Measurements from ENCODE around the gene OMA1. TPM values are rescaled to one million over a fixed set of nuclear protein-coding genes. Genes with fewer than 3 reads are reported as not detected.

The OMA1 gene
- total RNA-seq, 1 donor from 2014 or later: 33.4 TPM

DNA sequence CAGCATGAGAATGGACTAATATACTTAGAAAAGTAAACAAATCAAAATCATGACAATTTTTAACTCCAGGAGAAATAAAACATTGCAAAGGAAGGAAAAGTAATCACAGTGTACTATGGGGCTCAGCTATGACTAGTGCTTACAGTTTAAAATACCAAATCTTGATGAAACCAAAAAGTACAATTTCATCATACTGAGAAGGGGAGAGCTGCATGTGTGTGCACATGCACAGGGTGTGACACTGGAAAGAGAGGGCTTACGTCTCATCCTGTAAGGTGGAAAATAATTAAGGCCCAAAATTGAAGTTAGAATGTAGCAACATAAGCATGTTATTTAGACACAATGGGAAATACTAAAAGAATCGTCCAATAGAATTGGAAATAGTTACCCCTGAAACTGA, 64.6 kb downstream of the OMA1 start:
- no peak for ATAC-seq
- peaks cover 6% of the 10 kb centered on the region for H3K36me3 ChIP-seq
- intact Hi-C loops (cut with DNase I): no loop called here
- DNase-seq: no peak
- H3K27me3 ChIP-seq (ENCODE audit: low read depth): no peaks in the 10 kb centered on the region
- no peaks in the 10 kb centered on the region for H3K9me3 ChIP-seq
- no peaks in the 10 kb centered on the region for H3K4me1 ChIP-seq
- H3K27ac ChIP-seq: no peak overlapping the region
- TF ChIP-seq CTCF (IDR thresholded peaks at IDR 0.05): no peak
- no peak overlapping the region for H3K4me3 ChIP-seq

DNA sequence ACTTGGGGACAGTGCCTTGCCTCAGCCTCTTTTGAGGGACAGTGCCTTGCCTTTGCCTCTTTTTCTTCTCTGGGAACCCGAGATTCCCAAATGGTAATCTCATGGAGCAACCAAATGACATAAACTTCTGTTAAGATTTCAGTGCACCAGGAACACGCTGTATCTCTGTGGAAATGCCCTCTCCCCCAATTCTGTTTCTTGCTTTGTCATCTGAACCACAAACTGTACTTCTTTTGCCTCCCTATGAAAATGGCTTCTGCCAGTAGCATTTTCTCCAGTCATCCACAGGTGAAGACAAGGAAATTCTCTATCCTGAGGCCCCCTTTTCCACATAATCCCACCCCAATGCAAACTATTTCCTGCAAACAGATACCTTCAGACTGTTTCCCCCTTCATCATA, 66.3 kb downstream of the OMA1 start:
- Histone ChIP-seq H3K27ac (no peak overlapping the region), H3K4me1 (no peaks in the 10 kb centered on the region), H3K36me3 (peaks cover 6% of the 10 kb centered on the region), H3K4me3 (no peak overlapping the region), H3K27me3 (ENCODE audit: low read depth) (no peaks in the 10 kb centered on the region), H3K9me3 (no peaks in the 10 kb centered on the region)
- DNase-seq (no peak), ATAC-seq (no peak)
- intact Hi-C loops (cut with DNase I): no loop called here
- TF ChIP-seq CTCF (IDR thresholded peaks at IDR 0.05): no peak

DNA sequence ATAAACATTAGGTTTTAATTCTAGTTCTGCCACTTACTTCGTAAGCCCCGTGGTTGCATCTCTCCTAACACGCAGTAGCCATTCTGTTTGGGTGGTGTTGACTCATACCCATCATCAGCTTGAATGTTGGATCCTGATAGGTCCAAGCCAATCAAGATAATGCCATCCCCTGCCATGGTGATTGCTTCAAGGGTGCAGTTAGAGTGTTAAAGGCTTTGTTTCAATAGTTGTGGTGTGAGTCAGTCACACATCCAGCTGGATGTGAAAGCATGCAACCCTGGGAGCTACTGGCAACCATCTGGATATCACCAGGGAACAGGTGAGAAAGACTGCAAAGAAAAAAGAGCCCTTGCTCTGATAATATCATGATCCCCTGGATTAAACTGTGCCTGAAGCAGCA, 69.1 kb downstream of the OMA1 start:
- no peak for TF ChIP-seq CTCF (IDR thresholded peaks at IDR 0.05)

DNA sequence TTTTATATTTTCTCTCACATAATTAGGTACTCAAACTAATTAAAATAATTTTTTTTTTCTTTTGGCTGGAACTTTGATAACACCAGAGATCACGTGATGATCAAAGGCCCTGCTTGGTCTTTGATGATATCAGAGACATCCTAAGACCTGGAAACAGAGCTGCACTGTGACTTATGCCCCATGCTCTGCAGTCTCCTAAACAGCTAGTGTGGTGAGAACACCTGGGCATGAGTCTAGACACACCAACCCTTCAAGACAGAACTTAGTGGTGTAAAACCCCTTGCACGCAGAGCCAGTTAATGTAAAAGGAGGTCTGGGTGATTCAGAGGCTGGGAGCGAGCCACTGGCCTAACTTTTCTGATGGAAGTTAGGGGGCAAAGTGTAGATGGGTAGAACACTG, 70.3 kb downstream of the OMA1 start:
- no peak for ATAC-seq
- intact Hi-C loops (cut with DNase I): no loop called here

More for the DNA sequence above, 69.1 kb downstream of the OMA1 start:
- no peaks in the 10 kb centered on the region for H3K4me1 ChIP-seq
- no peaks in the 10 kb centered on the region for H3K9me3 ChIP-seq
- H3K36me3 ChIP-seq: peaks cover 6% of the 10 kb centered on the region
- H3K27ac ChIP-seq: no peak overlapping the region
- no peak overlapping the region for H3K4me3 ChIP-seq
- ATAC-seq (no peak), DNase-seq (no peak)
- H3K27me3 ChIP-seq (ENCODE audit: low read depth): no peaks in the 10 kb centered on the region
- intact Hi-C loops (cut with DNase I): no loop called here

DNA sequence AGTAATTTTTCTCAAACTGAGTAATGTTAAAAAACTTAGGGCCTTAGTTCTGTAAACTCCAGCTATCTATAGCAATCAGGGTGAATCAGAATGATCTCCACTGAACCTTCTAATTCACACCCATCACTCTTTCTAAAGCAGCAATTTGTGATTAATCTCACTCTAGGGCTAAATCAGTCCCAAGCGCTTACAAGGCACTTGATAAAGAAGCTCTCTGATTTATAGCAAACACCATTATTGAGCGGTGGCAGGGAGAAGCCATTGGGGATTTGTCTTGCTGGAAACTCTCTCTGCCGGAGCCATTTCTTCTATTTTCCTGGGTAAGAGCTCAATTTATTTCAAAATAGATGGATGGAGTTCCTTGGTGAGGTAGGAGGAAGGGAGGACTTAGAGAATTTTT, 77.0 kb downstream of the OMA1 start:
- Histone ChIP-seq H3K9me3 (no peaks in the 10 kb centered on the region), H3K4me3 (no peak overlapping the region), H3K4me1 (no peaks in the 10 kb centered on the region), H3K27me3 (ENCODE audit: low read depth) (no peaks in the 10 kb centered on the region), H3K36me3 (no peaks in the 10 kb centered on the region), H3K27ac (no peak overlapping the region)
- intact Hi-C loops (cut with DNase I): no loop called here
- DNase-seq (no peak), ATAC-seq (no peak)
- no peak for TF ChIP-seq CTCF (IDR thresholded peaks at IDR 0.05)

More for the DNA sequence above, 70.3 kb downstream of the OMA1 start:
- no peak for TF ChIP-seq CTCF (IDR thresholded peaks at IDR 0.05)
- Histone ChIP-seq H3K27ac (no peak overlapping the region), H3K9me3 (no peaks in the 10 kb centered on the region), H3K36me3 (peaks cover 6% of the 10 kb centered on the region), H3K4me3 (no peak overlapping the region), H3K27me3 (ENCODE audit: low read depth) (no peaks in the 10 kb centered on the region), H3K4me1 (no peaks in the 10 kb centered on the region)
- no peak for DNase-seq

- H3K36me3 ChIP-seq: no peaks in the 10 kb centered on the region
- no peaks in the 10 kb centered on the region for H3K4me1 ChIP-seq
- intact Hi-C loops (cut with DNase I): no loop called here
- H3K9me3 ChIP-seq: no peaks in the 10 kb centered on the region
- ATAC-seq (no peak), DNase-seq (no peak)
- no peaks in the 10 kb centered on the region for H3K27me3 ChIP-seq (ENCODE audit: low read depth)
- TF ChIP-seq CTCF (IDR thresholded peaks at IDR 0.05): no peak
- no peak overlapping the region for H3K4me3 ChIP-seq
- no peak overlapping the region for H3K27ac ChIP-seq
These were observed 77.5 kb downstream of the OMA1 start for GRCh38 chr1:58469016-58469415.

Measured in lower lobe of right lung (tissue), 2 donors.